Right kidney (tissue), 9 donors: Measurements from ENCODE around the gene CXCL12.
A peak's percentile ranks its signal among the peaks of the same experiment; 100 is the strongest.

Experiments used
- DNase-seq: peaks from one replicate; pipeline ENCODE4 v3.0.0-alpha.2; 2016
- long read RNA-seq, 8 donors: transcript quantifications; one replicate each; lab custom pipeline, GENCODE V29; 2026

Gene CXCL12
- long read RNA-seq, donor 1, transcript CXCL12-207 (2 exons, 596 nt): minor isoform, 15 of 269 reads
- long read RNA-seq, donor 1, transcript CXCL12-203 (4 exons, 3,532 nt): minor isoform, 51 of 269 reads
- long read RNA-seq, donor 1, transcript CXCL12-201 (3 exons, 1,857 nt): major isoform, 196 of 269 reads
- long read RNA-seq, donor 1, partial matches to known transcripts: 5 of 269 reads
- long read RNA-seq, donor 1, other reads (novel, unspliced or antisense): 0 of 269 reads
- long read RNA-seq, donor 2, transcript CXCL12-207 (2 exons, 596 nt): minor isoform, 17 of 150 reads
- long read RNA-seq, donor 2, transcript CXCL12-201 (3 exons, 1,857 nt): major isoform, 90 of 150 reads
- long read RNA-seq, donor 2, transcript CXCL12-203 (4 exons, 3,532 nt): minor isoform, 39 of 150 reads
- long read RNA-seq, donor 2, partial matches to known transcripts: 0 of 150 reads
- long read RNA-seq, donor 2, other reads (novel, unspliced or antisense): 0 of 150 reads
- long read RNA-seq, donor 3, transcript CXCL12-203 (4 exons, 3,532 nt): minor isoform, 32 of 160 reads
- long read RNA-seq, donor 3, transcript CXCL12-201 (3 exons, 1,857 nt): major isoform, 49 of 160 reads
- long read RNA-seq, donor 3, transcript CXCL12-207 (2 exons, 596 nt): minor isoform, 12 of 160 reads
- long read RNA-seq, donor 3, partial matches to known transcripts: 65 of 160 reads
- long read RNA-seq, donor 3, other reads (novel, unspliced or antisense): 0 of 160 reads
- long read RNA-seq, donor 4, transcript CXCL12-201 (3 exons, 1,857 nt): major isoform, 123 of 191 reads
- long read RNA-seq, donor 4, transcript CXCL12-202 (4 exons, 470 nt): minor isoform, 7 of 191 reads
- long read RNA-seq, donor 4, transcript CXCL12-207 (2 exons, 596 nt): minor isoform, 9 of 191 reads
- long read RNA-seq, donor 4, transcript CXCL12-203 (4 exons, 3,532 nt): minor isoform, 44 of 191 reads
- long read RNA-seq, donor 4, partial matches to known transcripts: 6 of 191 reads
- long read RNA-seq, donor 4, other reads (novel, unspliced or antisense): 0 of 191 reads
- long read RNA-seq, donor 5, transcript CXCL12-203 (4 exons, 3,532 nt): minor isoform, 53 of 207 reads
- long read RNA-seq, donor 5, transcript CXCL12-207 (2 exons, 596 nt): minor isoform, 5 of 207 reads
- long read RNA-seq, donor 5, transcript CXCL12-201 (3 exons, 1,857 nt): major isoform, 145 of 207 reads
- long read RNA-seq, donor 5, partial matches to known transcripts: 0 of 207 reads
- long read RNA-seq, donor 5, other reads (novel, unspliced or antisense): 0 of 207 reads
- long read RNA-seq, donor 6, transcript CXCL12-207 (2 exons, 596 nt): minor isoform, 6 of 141 reads
- long read RNA-seq, donor 6, transcript CXCL12-201 (3 exons, 1,857 nt): major isoform, 102 of 141 reads
- long read RNA-seq, donor 6, transcript CXCL12-203 (4 exons, 3,532 nt): minor isoform, 21 of 141 reads
- long read RNA-seq, donor 6, partial matches to known transcripts: 5 of 141 reads
- long read RNA-seq, donor 6, other reads (novel, unspliced or antisense): 5 of 141 reads
- long read RNA-seq, donor 7, transcript CXCL12-203 (4 exons, 3,532 nt): minor isoform, 83 of 361 reads
- long read RNA-seq, donor 7, transcript CXCL12-201 (3 exons, 1,857 nt): major isoform, 231 of 361 reads
- long read RNA-seq, donor 7, transcript CXCL12-202 (4 exons, 470 nt): minor isoform, 15 of 361 reads
- long read RNA-seq, donor 7, transcript CXCL12-207 (2 exons, 596 nt): minor isoform, 17 of 361 reads
- long read RNA-seq, donor 7, partial matches to known transcripts: 14 of 361 reads
- long read RNA-seq, donor 7, other reads (novel, unspliced or antisense): 0 of 361 reads
- long read RNA-seq, donor 8, transcript CXCL12-207 (2 exons, 596 nt): minor isoform, 12 of 252 reads
- long read RNA-seq, donor 8, transcript CXCL12-201 (3 exons, 1,857 nt): major isoform, 169 of 252 reads
- long read RNA-seq, donor 8, transcript CXCL12-202 (4 exons, 470 nt): minor isoform, 7 of 252 reads
- long read RNA-seq, donor 8, transcript CXCL12-203 (4 exons, 3,532 nt): minor isoform, 58 of 252 reads
- long read RNA-seq, donor 8, partial matches to known transcripts: 5 of 252 reads
- long read RNA-seq, donor 8, other reads (novel, unspliced or antisense): 0 of 252 reads

- peak; percentile 77 for DNase-seq
These were observed at the start of gene CXCL12 for GRCh38 chr10:44385026-44385695. CXCL12 (minus strand) TSS chr10:44385097; CDS start chr10:44385005, 92 bp downstream.

GRCh38 chr10:44427479-44427878 lies 42.6 kb upstream of the CXCL12 start:
- DNase-seq: no peak

- no peak for DNase-seq
These were observed 42.1 kb upstream of the CXCL12 start for GRCh38 chr10:44427037-44427436.

- no peak for DNase-seq
These were observed 41.5 kb upstream of the CXCL12 start for GRCh38 chr10:44426247-44427034.

- no peak for DNase-seq
These were observed 40.6 kb upstream of the CXCL12 start for GRCh38 chr10:44425466-44425865.

GRCh38 chr10:44424957-44425356 lies 40.1 kb upstream of the CXCL12 start:
- DNase-seq: peak; percentile 39

- no peak for DNase-seq
These were observed 39.4 kb upstream of the CXCL12 start for GRCh38 chr10:44424298-44424697.

- DNase-seq: no peak
These were observed 37.7 kb upstream of the CXCL12 start for GRCh38 chr10:44422570-44423101.

GRCh38 chr10:44422153-44422552 lies 37.3 kb upstream of the CXCL12 start:
- DNase-seq: no peak

GRCh38 chr10:44419790-44420549 lies 35.1 kb upstream of the CXCL12 start:
- no peak for DNase-seq

- DNase-seq: no peak
These were observed 33.7 kb upstream of the CXCL12 start for GRCh38 chr10:44418637-44419036.

GRCh38 chr10:44417761-44418160 lies 32.9 kb upstream of the CXCL12 start:
- no peak for DNase-seq

GRCh38 chr10:44416936-44417335 lies 32.0 kb upstream of the CXCL12 start:
- DNase-seq: no peak

- DNase-seq: no peak
These were observed 31.3 kb upstream of the CXCL12 start for GRCh38 chr10:44416021-44416771.

GRCh38 chr10:44415121-44415520 lies 30.2 kb upstream of the CXCL12 start:
- DNase-seq: no peak

- no peak for DNase-seq
These were observed 28.5 kb upstream of the CXCL12 start for GRCh38 chr10:44413416-44413815.

GRCh38 chr10:44411251-44411650 lies 26.4 kb upstream of the CXCL12 start:
- DNase-seq: no peak
